AG04449 (cell line): ENCODE data around the gene ANKRD33B.

Experiments used
- CTCF ChIA-PET: fragments of 350-600 bp; formaldehyde crosslinking; extraction: SDS; loops from one replicate; lab custom pipeline; 2021; ENCODE audit warnings: antibody characterized with exemption; lab: Yijun Ruan, JAX
- POLR2A ChIA-PET: fragments of 400-600, 350-600 bp; formaldehyde crosslinking; extraction: SDS; loops from one replicate; lab custom pipeline; 2020; ENCODE audit warnings: antibody characterized with exemption, inconsistent platforms; lab: Yijun Ruan, JAX
- DNase-seq: peaks from one replicate; pipeline ENCODE4 v3.0.0-alpha.2; 2010; ENCODE audit warnings: low read depth, low spot score
- H3K4me3 ChIP-seq: 2 replicates; pipeline ENCODE4 v1.5.1; 2011; ENCODE audit warnings: low read depth, mild to moderate bottlenecking, control low read depth, low read length
- TF ChIP-seq, protein P1 (sequence below): IDR thresholded peaks from one replicate; pipeline ENCODE4 v1.5.1; 2011; ENCODE audit warnings: mild to moderate bottlenecking, moderate library complexity, low read length, control low read depth, inconsistent platforms; ENCODE audit not compliant: insufficient read depth; ENCODE audit errors: missing control alignments

ANKRD33B gene

DNA sequence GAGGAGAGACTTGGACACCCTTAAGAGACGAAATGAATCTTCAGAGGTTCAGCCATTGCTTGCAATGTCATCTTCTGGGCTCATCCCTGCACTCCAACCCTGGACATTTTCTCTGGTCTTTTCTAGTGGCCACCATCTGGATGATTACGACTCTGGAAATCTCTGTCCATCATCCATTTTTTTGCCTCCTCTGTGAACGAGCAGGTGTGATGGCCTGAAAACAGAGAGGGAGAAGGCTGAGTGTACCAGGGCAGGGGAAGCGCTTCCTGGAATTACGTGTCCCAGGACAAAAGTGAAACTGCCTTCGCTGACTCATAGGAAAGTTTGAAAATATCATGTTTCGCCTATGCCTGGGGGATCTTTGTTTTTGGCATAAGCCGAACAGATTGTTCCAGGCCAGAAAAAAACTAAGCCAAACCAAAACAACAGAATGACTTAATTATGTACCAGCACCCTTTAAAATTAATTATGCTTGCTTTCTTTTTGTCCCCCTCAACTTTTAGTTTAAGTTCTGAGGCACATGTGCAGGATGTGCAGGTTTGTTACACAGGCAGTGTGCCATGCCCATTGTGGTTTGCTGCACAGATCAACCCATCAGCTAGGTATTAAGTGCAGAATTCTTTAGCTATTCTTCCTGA lies 31.9 kb downstream of the ANKRD33B start:
- ChIA-PET CTCF (interaction anchor here (0.9 to 1.5 kb wide), 2 partner anchors 13 to 32 kb away, joined by 3 read pairs; no protein-coding TSS in a partner anchor), POLR2A (no interaction called here)
- no peak for DNase-seq
- TF ChIP-seq, protein P1, sequence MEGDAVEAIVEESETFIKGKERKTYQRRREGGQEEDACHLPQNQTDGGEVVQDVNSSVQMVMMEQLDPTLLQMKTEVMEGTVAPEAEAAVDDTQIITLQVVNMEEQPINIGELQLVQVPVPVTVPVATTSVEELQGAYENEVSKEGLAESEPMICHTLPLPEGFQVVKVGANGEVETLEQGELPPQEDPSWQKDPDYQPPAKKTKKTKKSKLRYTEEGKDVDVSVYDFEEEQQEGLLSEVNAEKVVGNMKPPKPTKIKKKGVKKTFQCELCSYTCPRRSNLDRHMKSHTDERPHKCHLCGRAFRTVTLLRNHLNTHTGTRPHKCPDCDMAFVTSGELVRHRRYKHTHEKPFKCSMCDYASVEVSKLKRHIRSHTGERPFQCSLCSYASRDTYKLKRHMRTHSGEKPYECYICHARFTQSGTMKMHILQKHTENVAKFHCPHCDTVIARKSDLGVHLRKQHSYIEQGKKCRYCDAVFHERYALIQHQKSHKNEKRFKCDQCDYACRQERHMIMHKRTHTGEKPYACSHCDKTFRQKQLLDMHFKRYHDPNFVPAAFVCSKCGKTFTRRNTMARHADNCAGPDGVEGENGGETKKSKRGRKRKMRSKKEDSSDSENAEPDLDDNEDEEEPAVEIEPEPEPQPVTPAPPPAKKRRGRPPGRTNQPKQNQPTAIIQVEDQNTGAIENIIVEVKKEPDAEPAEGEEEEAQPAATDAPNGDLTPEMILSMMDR: no peak
- peak overlapping the region; percentile 26 for H3K4me3 ChIP-seq

DNA sequence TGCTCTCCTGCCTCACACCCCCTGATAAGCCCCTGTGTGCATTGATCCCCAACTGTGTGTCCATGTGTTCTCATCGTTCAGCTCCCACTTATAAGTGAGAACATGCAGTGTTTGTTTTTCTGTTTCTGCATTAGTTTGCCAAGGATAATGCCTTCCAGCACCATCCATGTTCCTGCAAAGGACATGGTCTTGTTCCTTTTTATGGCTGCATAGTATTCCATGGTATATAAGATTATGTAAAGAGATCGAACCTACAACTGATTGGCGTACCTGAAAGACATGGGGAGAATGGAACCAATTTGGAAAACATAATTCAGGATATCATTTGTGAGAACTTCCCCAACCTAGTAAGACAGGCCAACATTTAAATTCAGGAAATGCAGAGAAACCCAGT lies 32.4 kb downstream of the ANKRD33B start:
- H3K4me3 ChIP-seq: no peak overlapping the region; the same call in 1 of the 2 replicates
- ChIA-PET CTCF (interaction anchor here (0.9 to 1.5 kb wide), 3 partner anchors 13 to 31 kb away, joined by 3 to 5 read pairs (median 3); no protein-coding TSS in a partner anchor), POLR2A (no interaction called here)
- DNase-seq: no peak
- TF ChIP-seq, protein P1: no peak

DNA sequence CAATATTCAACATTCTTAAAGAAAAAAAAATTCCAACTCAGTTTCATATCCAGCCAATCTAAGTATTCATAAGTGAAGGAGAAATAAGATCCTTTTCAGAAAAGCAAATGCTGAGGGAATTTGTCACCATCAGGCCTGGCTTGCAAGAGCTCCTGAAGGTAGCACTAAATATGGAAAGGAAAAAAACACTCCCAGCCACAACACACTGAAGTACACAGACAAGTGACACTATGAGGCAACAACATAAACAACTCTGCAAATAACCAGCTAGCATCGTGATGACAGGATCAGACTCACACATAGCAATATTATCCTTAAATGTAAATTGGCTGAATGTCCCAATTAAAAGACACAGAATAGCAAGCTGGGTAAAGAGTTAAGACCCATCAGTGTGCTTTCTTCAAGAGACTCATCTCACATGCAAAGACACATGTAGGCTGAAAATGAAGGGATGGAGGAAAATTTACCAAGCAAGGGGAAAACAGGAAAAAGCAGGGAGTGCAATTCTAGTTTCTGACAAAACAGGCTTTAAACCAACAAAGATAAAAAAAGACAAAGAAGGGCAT lies 33.1 kb downstream of the ANKRD33B start:
- TF ChIP-seq, protein P1: no peak
- CTCF ChIA-PET: interaction anchor here (0.9 to 1.5 kb wide), 2 partner anchors 12 to 30 kb away, joined by 3 to 5 read pairs; no protein-coding TSS in a partner anchor
- POLR2A ChIA-PET: no interaction called here
- no peak for DNase-seq
- no peak overlapping the region for H3K4me3 ChIP-seq

DNA sequence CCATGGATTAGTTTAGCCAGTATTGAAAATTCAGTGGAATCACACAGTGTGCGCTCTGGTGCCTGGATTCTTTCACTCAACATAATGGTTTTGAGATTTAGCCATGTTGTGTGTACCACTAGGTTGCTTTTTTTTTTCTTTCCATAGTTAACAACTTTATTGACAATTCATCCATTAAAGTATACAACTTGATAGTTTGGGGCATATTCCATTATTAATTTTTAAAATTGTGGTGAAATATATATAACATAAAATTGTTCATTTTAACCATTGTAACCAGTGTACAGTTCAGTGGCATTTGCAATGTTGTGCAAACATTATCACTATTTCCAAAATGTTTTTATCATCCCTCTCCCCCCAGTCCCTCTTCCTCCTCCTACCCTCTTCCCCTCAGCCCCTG lies 35.2 kb downstream of the ANKRD33B start:
- H3K4me3 ChIP-seq: no peak overlapping the region
- CTCF ChIA-PET: no interaction called here
- POLR2A ChIA-PET: no interaction called here
- TF ChIP-seq, protein P1: no peak
- no peak for DNase-seq

DNA sequence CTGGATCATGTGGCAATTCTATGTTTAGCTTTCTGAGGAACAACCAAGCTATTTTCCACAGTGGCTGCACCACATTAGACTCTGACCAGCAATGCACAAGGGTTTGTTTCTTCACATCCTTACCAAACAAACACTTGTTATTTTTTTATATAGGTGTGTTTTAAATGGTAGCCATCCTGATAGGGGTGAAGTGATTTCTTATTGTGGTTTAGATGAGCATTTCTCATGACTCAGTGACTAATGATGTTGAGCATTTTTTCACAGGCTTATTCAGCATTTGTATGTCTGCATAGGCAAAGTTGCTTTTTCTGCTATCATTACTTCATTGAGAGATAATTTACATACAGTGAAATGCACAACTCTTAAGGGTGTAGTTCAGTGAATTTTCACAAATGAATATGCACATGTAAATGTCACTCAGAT lies 36.0 kb downstream of the ANKRD33B start:
- H3K4me3 ChIP-seq: no peak overlapping the region
- ChIA-PET CTCF (no interaction called here), POLR2A (no interaction called here)
- DNase-seq: no peak
- TF ChIP-seq, protein P1: no peak

DNA sequence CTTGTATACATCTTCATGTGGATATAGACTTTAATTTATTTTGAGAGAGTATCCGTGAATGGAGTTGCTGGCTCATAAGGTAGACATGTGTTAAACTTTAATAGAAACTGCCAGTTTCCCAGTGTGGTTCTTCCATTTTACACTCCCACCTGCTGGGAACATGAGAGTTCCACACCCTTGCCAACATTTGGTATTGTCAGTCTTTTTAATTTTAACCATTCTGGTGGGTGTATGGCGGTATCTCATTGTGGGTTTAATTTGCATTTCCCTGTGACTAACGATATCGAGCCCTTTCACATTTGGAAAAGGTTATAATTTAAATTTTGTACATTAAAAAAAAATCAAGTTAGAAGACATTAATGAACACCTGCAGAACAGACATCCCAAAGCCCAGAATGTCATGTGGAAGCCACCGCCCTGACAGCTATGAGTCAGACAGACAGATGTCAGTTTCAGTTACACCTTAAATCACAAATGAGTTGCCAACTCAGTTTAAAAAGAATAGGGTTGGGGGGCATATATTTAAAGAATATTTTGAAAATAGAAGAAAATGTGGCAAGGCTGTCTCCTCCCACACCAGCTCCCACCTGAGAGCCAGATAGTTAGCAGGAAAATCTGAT lies 36.9 kb downstream of the ANKRD33B start:
- ChIA-PET CTCF (interaction anchor here (1.0 to 3.8 kb wide), 2 partner anchors 26 to 148 kb away, joined by 6 to 20 read pairs; no protein-coding TSS in a partner anchor), POLR2A (interaction anchor here (0.8 kb wide), 1 partner anchor 9 kb away, joined by 4 read pairs; no protein-coding TSS in a partner anchor)
- TF ChIP-seq, protein P1: no peak
- no peak for DNase-seq
- no peak overlapping the region for H3K4me3 ChIP-seq
